Caco-2 (cell line): ENCODE data around the gene ZNF219. TPM values are rescaled to one million over a fixed set of nuclear protein-coding genes. Genes with fewer than 3 reads are reported as not detected.
A peak's percentile ranks its signal among the peaks of the same experiment; 100 is the strongest.

Experiments used
- BruUV-seq: library from RNA; stranded (reverse); fragments of 400-500 nt; replicated peaks from 2 replicates; lab custom pipeline; 2021; lab: Mats Ljungman, UMichigan
- CTCF ChIA-PET: fragments of 300-600 bp; sonication (Branson Sonifier 250); formaldehyde crosslinking; loops from one replicate; lab custom pipeline; 2022; ENCODE audit warnings: antibody characterized with exemption; lab: Charles Lee
- POLR2A ChIA-PET: fragments of 300-600 bp; sonication (Branson Sonifier 250); formaldehyde crosslinking; loops from one replicate; lab custom pipeline; 2022; ENCODE audit warnings: antibody characterized with exemption; lab: Charles Lee
- DNase-seq, 2 experiments: peaks; one replicate each; pipeline versions ENCODE4 v3.0.0 to v3.0.0-alpha.2; 2020 to 2022
- H3K27me3 ChIP-seq: replicated peaks from 2 replicates; pipeline ENCODE4 v1.6.0; 2011; ENCODE audit warnings: low read length; ENCODE audit not compliant: control insufficient read depth, insufficient read depth
- H3K36me3 ChIP-seq: 2 replicates; pipeline ENCODE4 v1.5.1; 2011; ENCODE audit warnings: low read length; ENCODE audit not compliant: control insufficient read depth, insufficient read depth
- H3K4me1 ChIP-seq: fragments of 250-450 bp; sonication (Bioruptor Pico); 2 replicates; pipeline ENCODE4 v1.5.1; 2020; ENCODE audit warnings: mild to moderate bottlenecking
- H3K4me3 ChIP-seq: 2 replicates; pipeline ENCODE4 v1.5.1; 2011; ENCODE audit warnings: low read depth, mild to moderate bottlenecking, control low read depth, low read length
- H3K9me3 ChIP-seq: fragments of 250-450 bp; sonication (Bioruptor Pico); 2 replicates; pipeline ENCODE4 v1.5.1; 2020; ENCODE audit warnings: mild to moderate bottlenecking, moderate library complexity
- H3K27ac Mint-ChIP-seq: one replicate; pipeline ENCODE4 v1.8.0; 2022; ENCODE audit warnings: mixed read lengths; ENCODE audit not compliant: unreplicated experiment
- H3K27me3 Mint-ChIP-seq: one replicate; pipeline ENCODE4 v1.8.0; 2022; ENCODE audit warnings: mixed read lengths; ENCODE audit not compliant: insufficient read depth, unreplicated experiment
- H3K36me3 Mint-ChIP-seq: one replicate; pipeline ENCODE4 v1.8.0; 2022; ENCODE audit warnings: mild to moderate bottlenecking, mixed read lengths; ENCODE audit not compliant: insufficient read depth, unreplicated experiment
- H3K4me1 Mint-ChIP-seq: one replicate; pipeline ENCODE4 v1.8.0; 2022; ENCODE audit warnings: low read depth, mixed read lengths; ENCODE audit not compliant: unreplicated experiment
- H3K4me3 Mint-ChIP-seq: one replicate; pipeline ENCODE4 v1.8.0; 2022; ENCODE audit warnings: mild to moderate bottlenecking, moderate library complexity, mixed read lengths; ENCODE audit not compliant: unreplicated experiment
- H3K9me3 Mint-ChIP-seq: one replicate; pipeline ENCODE4 v1.8.0; 2022; ENCODE audit warnings: mixed read lengths; ENCODE audit not compliant: unreplicated experiment
- CTCF ChIP-seq, 2 experiments: fragments of 200-600 bp in 1 of 2; IDR thresholded peaks; 1 replicate in 1 of 2; 2 replicates in 1 of 2; pipeline versions ENCODE4 v1.5.1 to v1.8.0; 2011 to 2022; ENCODE audit warnings: antibody characterized with exemption in 1 of 2, control low read depth in 1 of 2, inconsistent platforms in 1 of 2, low read depth in 1 of 2, low read length in 1 of 2, mild to moderate bottlenecking in 1 of 2, moderate library complexity in 1 of 2; ENCODE audit not compliant: insufficient read depth in 1 of 2, severe bottlenecking in 1 of 2, unreplicated experiment in 1 of 2
- intact Hi-C: fragments of 100-400 bp; cut with micrococcal nuclease; formaldehyde crosslinking; loops from one replicate; pipeline ENCODE4 v1.10.0; 2022; ENCODE audit not compliant: unreplicated experiment
- total RNA-seq: library from RNA; stranded (reverse); gene quantifications from 2 replicates; pipeline ENCODE4 v1.2.3, GENCODE V29; 2022

The ZNF219 gene
- total RNA-seq, 1 experiment from 2014 or later: 35.2 TPM

DNA sequence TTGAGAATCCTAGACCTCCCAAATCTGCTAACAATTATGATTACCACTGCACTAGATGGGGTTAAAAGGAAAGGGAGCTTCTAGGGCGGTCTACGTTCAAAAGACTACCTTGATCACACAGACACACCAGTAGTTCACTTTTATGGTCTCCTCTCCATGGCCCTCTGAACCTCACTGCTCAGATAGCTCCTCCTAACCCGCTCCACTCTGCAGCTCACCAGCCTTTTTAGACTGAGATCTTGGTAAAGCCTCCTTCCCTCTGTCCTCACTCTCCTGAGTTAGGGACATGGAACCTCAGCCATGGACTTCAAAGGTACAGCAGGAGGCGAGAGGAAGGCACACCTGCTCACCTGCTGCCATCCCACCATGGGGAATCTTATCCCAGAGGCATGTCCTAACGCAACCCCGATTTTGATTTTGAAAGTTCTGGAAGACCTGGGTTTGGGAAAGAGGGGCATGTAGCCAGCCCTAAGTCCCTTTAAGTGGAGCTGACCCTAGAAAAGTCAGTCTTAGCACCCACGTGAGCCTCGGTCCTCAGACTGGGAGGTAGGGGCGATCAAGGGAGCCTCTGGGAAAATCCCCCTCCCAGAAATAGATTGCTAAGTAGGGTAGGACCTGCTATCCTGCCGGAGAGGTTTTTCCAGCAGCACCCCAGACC, 1.3 kb downstream of the ZNF219 start:
- ChIA-PET CTCF (interaction anchor here (0.6 to 3.1 kb wide), 6 partner anchors 9 to 400 kb away, joined by 3 to 19 read pairs (median 3); partner anchors contain the start of gene ARHGEF40), POLR2A (no interaction called here)
- no peak for DNase-seq
- peaks cover 2% of the 10 kb centered on the region; the same call in 1 of the 2 replicates for H3K36me3 ChIP-seq
- no peaks in the 10 kb centered on the region for H3K27me3 ChIP-seq
- H3K4me3 ChIP-seq: peak overlapping the region; percentile 39
- H3K9me3 ChIP-seq: no peaks in the 10 kb centered on the region
- H3K27ac Mint-ChIP-seq: peak overlapping the region; percentile 30
- peaks cover 28% of the 10 kb centered on the region for H3K36me3 Mint-ChIP-seq
- peaks cover 20% of the 10 kb centered on the region for H3K4me1 ChIP-seq
- H3K4me1 Mint-ChIP-seq: peaks cover 35% of the 10 kb centered on the region
- no peaks in the 10 kb centered on the region for H3K27me3 Mint-ChIP-seq
- peak overlapping the region; percentile 65 for H3K4me3 Mint-ChIP-seq
- intact Hi-C loops: loop anchor here (1.0 kb wide), 1 partner anchor 7 kb away; no protein-coding TSS in a partner anchor
- no TSS peak for BruUV-seq
- TF ChIP-seq CTCF (IDR thresholded peaks at IDR 0.05; ENCODE audit: insufficient read depth in 1 of 2, low read depth in 1 of 2, low read length in 1 of 2, severe bottlenecking in 1 of 2, unreplicated experiment in 1 of 2): no peak
- no peaks in the 10 kb centered on the region for H3K9me3 Mint-ChIP-seq

- ChIA-PET POLR2A (no interaction called here), CTCF (interaction anchor here (1.0 to 3.1 kb wide), 3 partner anchors 26 to 400 kb away, joined by 3 to 19 read pairs (median 3); partner anchors contain the start of gene ARHGEF40)
- Mint-ChIP-seq H3K27me3 (no peaks in the 10 kb centered on the region), H3K4me3 (no peak overlapping the region), H3K27ac (peak overlapping the region; percentile 30), H3K36me3 (peaks cover 28% of the 10 kb centered on the region), H3K4me1 (peaks cover 34% of the 10 kb centered on the region), H3K9me3 (no peaks in the 10 kb centered on the region)
- TSS peak; percentile 32 for BruUV-seq
- no peak overlapping the region for H3K4me3 ChIP-seq
- intact Hi-C loops: loop anchor here (1.0 kb wide), 1 partner anchor 8 kb away; no protein-coding TSS in a partner anchor
- DNase-seq: no peak
- H3K36me3 ChIP-seq: peaks cover 2% of the 10 kb centered on the region; the same call in 1 of the 2 replicates
- no peaks in the 10 kb centered on the region for H3K9me3 ChIP-seq
- TF ChIP-seq CTCF (IDR thresholded peaks at IDR 0.05; ENCODE audit: insufficient read depth in 1 of 2, low read depth in 1 of 2, low read length in 1 of 2, severe bottlenecking in 1 of 2, unreplicated experiment in 1 of 2): no peak
- H3K4me1 ChIP-seq: peaks cover 19% of the 10 kb centered on the region
- no peaks in the 10 kb centered on the region for H3K27me3 ChIP-seq
Observed at GRCh38 chr14:21096438-21096837, 2.0 kb downstream of the ZNF219 start.

GRCh38 chr14:21095430-21096205, 2.8 kb downstream of the ZNF219 start:
- no peaks in the 10 kb centered on the region for H3K9me3 Mint-ChIP-seq
- no peaks in the 10 kb centered on the region for H3K9me3 ChIP-seq
- no peak overlapping the region for H3K27ac Mint-ChIP-seq
- no TSS peak for BruUV-seq
- ChIA-PET POLR2A (no interaction called here), CTCF (interaction anchor here (2.3 to 3.1 kb wide), 2 partner anchors 25 to 27 kb away, joined by 19 to 23 read pairs; partner anchors contain the start of gene ARHGEF40)
- peaks cover 2% of the 10 kb centered on the region for H3K36me3 ChIP-seq
- peaks cover 28% of the 10 kb centered on the region for H3K4me1 Mint-ChIP-seq
- no peaks in the 10 kb centered on the region for H3K27me3 Mint-ChIP-seq
- peaks cover 12% of the 10 kb centered on the region for H3K4me1 ChIP-seq
- TF ChIP-seq CTCF (IDR thresholded peaks at IDR 0.05; ENCODE audit: insufficient read depth in 1 of 2, low read depth in 1 of 2, low read length in 1 of 2, severe bottlenecking in 1 of 2, unreplicated experiment in 1 of 2): no peak
- peaks cover 25% of the 10 kb centered on the region for H3K36me3 Mint-ChIP-seq
- no peaks in the 10 kb centered on the region for H3K27me3 ChIP-seq
- no peak overlapping the region for H3K4me3 ChIP-seq
- no peak for DNase-seq
- no peak overlapping the region for H3K4me3 Mint-ChIP-seq
- intact Hi-C loops: loop anchor here (1.0 kb wide), 1 partner anchor 9 kb away; no protein-coding TSS in a partner anchor
